Non-pigmented ciliary epithelial cell (primary cell): ENCODE data around the gene ZMYM4.
"Not testable (repeated sequence)": the region's sequence is repeated elsewhere in the genome, so short reads cannot be mapped to it uniquely, and the experiment has no call there.

Experiments used
- DNase-seq: peaks from one replicate; pipeline ENCODE4 v3.0.0-alpha.2; 2010; ENCODE audit warnings: low read depth

ZMYM4 gene

DNA sequence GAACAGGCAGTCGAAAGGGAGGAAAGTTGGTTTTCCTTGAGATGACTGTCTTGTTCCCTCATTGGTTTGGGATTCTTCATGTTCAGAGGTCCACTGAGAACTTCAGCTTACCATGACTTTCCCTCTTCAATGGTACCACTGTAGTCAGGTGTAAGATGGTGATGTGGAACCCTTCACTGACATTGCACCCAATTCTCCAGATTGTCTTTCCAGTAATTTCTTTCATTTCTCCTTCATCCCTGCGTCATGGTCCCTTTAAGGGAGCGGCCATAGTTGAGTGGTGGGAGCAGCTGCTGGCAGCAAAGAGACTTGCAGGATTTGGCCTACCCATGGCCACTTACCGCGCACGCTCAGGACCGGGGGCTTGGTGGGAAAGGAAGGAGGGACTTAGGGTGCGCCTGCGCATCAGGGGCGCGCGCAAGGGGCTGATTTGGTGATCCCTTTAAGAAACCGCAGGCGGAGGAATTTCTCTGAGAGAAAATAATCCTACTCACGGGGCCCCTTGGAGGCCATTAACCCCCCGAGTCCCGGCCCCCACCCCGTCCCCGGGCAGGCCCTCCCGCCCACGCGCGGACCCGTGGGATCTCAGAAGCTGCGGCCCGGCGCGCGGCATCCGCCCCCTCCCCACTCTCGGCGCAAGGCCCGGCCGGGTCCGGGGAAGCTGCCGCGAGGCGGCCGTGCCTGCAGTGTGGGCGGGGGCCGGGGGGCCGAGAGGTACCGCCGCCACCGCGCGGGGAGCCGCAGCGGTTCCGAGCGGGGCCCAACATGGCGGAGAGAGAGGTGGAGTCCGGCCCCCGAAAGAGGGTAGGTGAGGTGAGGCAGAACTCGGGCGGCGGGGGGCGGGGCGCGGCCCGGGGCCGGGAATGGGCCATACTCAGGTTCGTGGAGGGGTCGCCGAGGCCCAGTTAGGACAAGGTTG, at the start of gene ZMYM4:
TSS of gene ZMYM4 (plus strand) at position 428 of the 919 bp plus-strand sequence. CDS start at position 766, 338 bp downstream.
- DNase-seq, result peak; percentile 96

DNA sequence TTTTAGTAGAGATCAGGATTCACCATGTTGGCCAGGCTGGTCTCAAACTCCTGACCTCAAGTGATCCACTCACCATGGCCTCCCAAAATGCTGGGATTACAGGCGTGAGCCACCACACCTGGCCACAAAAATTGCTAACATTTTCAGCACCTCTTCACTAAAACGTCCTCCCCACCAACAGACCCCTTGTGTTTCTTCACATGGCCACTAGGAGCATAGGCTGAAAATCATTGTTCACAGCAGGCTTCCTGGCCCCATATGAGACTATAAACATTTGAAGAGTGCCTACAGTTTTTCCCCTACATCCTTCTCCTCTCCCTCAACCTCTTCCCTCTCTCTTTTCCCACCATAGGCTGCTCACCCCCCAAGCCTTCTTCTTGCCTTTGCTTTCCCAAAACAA, 47.5 kb upstream of the ZMYM4 start:
- no peak for DNase-seq

GRCh38 chr1:35222322-35223083, 46.0 kb upstream of the ZMYM4 start:
- peak; percentile 32 for DNase-seq

DNA sequence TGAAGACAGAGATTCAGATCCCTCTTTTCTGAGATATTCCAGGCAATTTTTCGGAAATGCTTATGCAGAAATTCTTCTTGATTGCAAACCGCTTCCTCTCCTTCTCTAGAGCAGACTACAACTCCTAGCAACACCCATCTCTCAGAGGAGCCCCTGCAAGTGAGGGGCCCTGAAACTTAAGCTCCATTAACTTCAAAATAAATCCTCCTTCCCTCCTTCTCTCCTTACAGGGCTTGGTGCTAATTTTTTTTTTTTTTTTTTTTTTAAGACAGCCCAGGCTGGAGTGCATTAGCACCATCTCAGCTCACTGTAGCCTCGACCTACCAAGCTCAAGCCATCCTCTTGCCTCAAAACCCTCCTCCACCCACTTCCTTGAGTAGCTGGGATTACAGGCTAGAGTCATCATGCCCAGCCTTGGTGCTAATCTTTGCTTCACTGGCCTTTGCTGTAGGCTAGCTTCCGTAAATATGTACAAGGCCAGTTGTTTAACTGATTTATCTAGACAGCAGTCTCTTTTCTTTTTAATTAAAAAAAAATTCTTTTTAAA, 45.4 kb upstream of the ZMYM4 start:
- no peak for DNase-seq

- DNase-seq, result no peak
Measured at GRCh38 chr1:35226546-35226945, 42.0 kb upstream of the ZMYM4 start.

DNA sequence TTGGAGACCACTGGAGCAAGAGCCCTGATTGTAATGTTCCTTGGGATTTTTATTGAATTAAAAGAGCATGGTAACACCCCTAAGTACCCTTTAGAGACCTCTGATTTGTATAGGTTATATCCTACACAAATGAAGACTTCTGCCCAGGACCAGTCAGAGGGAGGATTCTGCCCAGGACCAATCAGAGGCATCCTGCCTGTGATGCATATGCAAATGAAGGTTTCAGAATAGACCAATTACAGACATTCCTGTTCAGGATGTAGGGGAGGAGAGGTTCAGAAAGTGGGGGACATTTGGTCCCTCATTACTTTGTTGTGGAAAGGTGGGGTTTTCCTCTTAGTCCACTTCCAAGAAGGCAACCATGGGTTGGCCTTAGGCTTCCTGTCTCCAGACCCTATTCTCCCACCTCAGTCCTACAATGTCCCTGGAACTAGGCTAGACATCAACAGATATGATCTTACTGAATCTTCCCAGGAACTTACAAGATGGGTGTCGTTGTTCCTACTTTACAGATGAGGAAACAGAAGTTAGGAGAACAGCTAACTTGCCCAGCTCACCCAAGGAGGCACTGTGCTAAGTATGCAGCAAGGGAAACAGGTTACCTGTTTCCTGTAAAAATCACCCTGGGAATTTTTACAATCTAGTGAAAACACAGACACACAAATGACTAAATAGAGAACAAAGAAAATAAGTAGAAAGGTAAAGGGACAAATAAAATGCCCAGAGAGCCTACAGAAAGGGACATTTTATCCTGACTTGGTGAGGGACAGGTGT, 38.7 kb upstream of the ZMYM4 start:
- no peak for DNase-seq

DNA sequence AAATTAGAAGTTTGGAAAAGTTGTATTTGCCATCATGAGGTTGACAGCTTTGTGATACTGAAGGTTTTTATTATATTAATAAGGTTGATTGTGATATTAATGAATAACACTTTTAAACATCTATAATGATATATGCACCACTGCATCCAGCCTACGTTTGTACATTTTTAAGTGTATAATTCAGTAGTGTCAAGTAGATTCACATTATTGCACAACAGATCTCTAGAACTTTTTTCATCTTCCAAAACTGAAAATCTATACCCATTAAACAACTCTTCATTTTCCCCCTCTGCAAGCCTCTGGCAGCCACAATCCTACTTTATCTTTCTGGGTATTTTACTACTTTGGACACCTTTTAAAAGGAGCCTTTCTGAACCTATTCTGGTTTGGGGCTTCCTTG, 37.2 kb upstream of the ZMYM4 start:
- DNase-seq, result no peak

DNA sequence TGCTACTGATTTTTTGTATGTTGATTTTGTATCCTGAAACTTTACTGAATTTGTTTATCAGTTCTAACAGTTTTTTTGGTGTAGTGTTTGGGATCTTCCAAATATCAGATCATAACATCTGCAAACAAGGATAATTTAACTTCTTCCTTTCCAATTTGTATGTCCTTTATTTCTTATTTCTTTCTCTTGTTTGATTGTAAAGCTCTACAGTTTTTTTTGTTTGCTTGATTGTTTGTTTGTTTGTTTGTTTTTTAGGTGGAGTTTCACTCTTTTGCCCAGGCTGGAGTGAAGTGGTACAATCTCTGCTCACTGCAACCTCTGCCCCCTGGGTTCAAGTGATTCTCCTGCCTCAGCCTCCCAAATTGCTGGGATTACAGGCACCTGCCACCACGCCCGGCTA, 31.7 kb upstream of the ZMYM4 start:
- not testable (repeated sequence) for DNase-seq

DNA sequence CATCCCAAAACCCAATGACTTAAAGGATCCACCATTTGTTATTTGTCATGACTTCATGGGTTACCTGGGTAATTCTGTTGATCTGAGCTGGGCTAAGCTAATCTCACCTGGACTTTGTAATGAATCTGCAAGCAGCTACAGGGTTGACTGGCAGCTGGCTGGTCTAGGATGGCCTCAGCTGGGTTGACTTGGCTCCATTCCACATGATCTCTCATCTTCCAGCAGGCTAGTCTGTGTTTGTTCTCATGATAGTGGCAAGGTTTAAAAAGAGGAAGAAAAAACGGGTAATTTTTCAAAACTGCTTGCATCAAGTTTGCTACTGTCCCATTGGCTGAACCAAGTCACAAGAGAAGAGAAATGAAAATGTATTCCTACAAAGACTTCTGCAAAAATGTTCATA, 24.8 kb upstream of the ZMYM4 start:
- no peak for DNase-seq

DNA sequence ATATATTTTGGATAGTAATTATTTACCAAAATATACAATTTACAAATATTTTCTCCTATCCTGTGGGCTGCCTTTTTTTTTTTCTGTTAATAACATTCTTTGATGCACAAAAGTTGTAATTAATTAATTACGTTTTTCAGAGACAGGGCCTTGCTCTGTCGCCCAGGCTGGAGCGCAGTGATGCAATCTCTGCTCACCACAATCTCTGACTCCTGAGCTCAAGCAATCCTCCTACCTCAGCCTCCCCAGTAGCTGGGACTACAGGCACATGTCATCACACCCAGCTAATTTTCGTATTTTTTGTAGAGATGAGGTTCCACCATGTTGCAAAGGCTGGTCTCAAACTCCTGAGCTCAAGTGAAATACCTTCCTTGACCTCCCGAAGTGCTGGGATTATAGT, 21.3 kb upstream of the ZMYM4 start:
- no peak for DNase-seq

DNA sequence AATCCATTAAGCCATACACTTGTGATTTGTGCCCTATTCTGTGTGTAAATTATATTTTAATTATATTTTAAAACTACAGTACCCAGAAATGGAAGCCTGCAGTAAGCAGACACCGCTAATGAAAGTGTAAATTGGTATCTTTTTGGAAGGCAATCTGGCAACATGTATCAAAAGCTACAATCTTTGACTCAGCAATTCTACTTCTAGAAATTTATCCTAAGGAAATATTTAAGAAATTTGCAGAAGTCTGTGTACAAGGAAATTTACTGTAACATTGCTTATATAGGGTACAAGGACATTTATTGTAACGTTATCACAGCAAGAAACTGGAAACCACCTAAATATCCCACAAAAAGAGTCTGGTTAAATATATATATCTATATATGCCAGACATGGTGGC, 14.6 kb upstream of the ZMYM4 start:
- DNase-seq, result no peak

- DNase-seq, result no peak
Measured at GRCh38 chr1:35255276-35255675, 13.2 kb upstream of the ZMYM4 start.

DNA sequence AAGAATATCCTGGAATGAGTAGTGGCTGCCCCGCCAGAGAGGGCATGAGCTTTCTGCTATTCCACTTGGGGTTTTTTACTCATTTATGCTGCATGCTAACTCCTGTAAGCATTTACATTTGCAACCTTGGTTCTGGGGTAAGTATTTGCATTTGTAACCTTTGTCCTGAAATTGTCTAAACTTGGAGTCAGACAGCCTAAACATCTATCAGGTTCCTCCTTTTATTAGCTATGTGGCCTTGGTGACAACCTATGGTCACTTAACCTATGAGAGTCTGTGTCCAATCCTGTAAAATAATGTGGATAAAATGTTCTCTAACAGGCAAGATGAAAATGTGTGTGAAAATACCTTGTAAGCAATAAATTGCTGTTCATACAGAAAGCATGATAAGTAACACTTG, 8.9 kb upstream of the ZMYM4 start:
- DNase-seq, result no peak

- no peak for DNase-seq
Measured at GRCh38 chr1:35261412-35262120, 6.9 kb upstream of the ZMYM4 start.

GRCh38 chr1:35264035-35264434, 4.5 kb upstream of the ZMYM4 start:
- DNase-seq, result no peak

DNA sequence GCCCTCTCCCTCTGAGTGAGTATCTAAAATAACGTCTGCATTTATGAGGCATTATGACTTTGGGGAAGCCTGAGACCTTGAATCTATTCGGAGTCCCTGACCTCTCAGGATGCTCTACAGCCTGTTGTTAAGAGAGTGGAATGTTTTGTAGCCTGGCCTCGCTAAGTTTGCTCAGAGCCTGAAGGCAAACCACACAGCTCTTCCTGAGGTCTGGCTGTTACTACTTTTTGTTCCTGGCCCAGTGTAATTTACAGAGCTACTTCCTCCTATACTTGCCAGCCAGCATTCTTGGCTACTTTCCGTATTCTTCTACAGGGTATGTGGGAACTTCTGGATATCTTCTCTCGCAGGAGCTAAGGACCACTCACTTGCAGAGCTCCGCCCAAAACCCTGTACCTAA, 3.6 kb upstream of the ZMYM4 start:
- DNase-seq, result no peak

DNA sequence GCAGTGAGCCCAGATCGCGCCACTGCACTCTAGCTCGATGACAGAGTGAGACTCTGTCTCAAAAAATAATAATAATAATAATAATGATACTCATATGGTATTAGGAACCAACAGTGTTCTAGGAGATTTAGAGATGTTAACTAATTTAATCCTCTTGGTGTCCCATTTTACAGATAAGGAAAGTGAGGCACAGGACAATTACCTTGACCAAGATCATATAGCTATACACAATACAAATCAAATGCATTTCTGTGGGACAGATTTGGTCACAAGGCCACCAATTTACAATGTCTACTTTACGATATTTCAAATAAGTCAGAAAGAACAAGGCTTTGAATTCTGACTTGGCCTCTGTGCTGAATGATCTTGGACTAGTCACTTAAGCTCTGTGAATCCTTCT, 2.2 kb upstream of the ZMYM4 start:
- DNase-seq, result no peak

DNA sequence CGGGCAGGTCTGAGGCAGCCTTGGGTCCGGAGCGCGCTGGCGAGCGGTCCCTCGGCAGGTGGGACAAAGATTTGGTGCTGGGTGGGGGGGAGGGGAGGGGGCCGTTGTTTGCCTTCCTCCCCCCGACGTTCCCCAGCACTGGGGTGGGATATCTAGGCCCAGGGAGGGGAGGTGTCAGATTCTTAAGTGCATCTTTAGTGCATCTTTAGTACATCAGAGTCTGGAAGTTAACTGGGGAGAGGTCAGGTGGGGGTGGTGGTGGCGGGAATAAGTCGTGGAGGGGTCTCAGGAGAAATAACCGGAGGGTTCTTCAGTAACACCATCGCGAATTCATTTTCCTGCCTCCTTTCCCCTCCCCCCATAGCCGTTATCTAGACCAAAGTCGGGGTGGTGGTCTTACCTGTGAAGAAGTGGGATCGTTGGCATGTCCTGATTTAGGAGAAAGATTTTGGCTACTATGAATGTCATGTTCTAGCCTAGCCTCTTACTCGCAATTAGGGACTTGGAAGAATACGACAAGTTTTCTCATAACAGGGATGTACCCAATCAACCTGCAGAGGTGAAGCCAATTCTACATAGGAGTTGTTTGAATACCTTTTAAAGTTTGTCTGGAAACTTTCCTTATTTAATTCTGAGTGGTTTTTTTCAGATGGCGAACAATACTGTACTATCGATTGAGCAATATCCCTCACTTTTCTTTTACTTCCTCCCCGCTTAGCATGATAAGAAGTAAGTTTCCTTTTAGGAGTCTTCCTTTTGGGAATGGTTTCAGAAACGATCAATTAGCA, 886 bp downstream of the ZMYM4 start:
- no peak for DNase-seq

GRCh38 chr1:35269989-35270289, 1.4 kb downstream of the ZMYM4 start:
- no peak for DNase-seq

- DNase-seq, result no peak
Measured at GRCh38 chr1:35270836-35271235, 2.3 kb downstream of the ZMYM4 start.

- no peak for DNase-seq
Measured at GRCh38 chr1:35274197-35274596, 5.7 kb downstream of the ZMYM4 start.
